HL-60 (cell line): ENCODE results near the gene STAP1.

Experiments
- CTCF ChIP-seq: IDR thresholded peaks from one replicate; pipeline ENCODE4 v1.5.1; 2011; ENCODE audit warnings: low read length, control low read depth, inconsistent platforms; ENCODE audit not compliant: insufficient read depth
- POLR2AphosphoS5 ChIP-seq: IDR thresholded peaks from 2 replicates; pipeline ENCODE4 v1.6.1; 2012; ENCODE audit warnings: low read depth
- REST ChIP-seq: IDR thresholded peaks from 2 replicates; pipeline ENCODE4 v1.6.1; 2012; ENCODE audit warnings: low read depth; ENCODE audit not compliant: insufficient replicate concordance
- SPI1 ChIP-seq: IDR thresholded peaks from 2 replicates; pipeline ENCODE4 v1.6.1; 2012; ENCODE audit warnings: low read depth, mild to moderate bottlenecking, borderline replicate concordance

GRCh38 chr4:67558493-67558892 is at the start of gene STAP1:
- TF ChIP-seq POLR2AphosphoS5: peak; percentile 57; the same call in 1 of the 2 replicates
- no peak for TF ChIP-seq CTCF
- no peak for TF ChIP-seq REST
- peak; percentile 95 for TF ChIP-seq SPI1
